ENCODE measurements around the gene HAPLN2. TPM values are rescaled to one million over a fixed set of nuclear protein-coding genes. Genes with fewer than 3 reads are reported as not detected.

Gene HAPLN2
- total and polyA plus RNA-seq, 7 donors: 0.10 to 1.2 (median 0.71) TPM; not detected in 4

DNA sequence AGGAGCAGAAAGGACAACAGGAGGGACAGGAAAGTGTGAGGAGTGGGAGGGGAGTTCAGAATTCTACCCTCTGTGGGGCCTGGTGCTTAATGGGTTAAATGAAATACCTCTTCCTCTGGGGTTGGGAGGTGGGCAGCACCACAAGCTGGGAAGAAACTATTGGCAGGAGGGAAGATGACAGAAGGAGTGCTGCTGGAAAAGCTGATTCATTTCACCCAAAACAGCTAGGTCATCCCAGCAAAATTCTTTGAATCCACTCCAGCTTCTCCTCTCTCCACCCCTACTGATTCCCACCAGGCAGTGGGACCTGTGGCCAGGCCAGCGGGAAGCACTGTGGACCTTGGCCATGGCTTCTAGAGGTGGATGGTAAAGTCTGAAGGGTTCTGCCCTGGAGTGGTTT lies 35.5 kb downstream of the HAPLN2 start:
- TF ChIP-seq POLR2AphosphoS5 (IDR thresholded peaks at IDR 0.05) (no peak), POLR2A (IDR thresholded peaks at IDR 0.05) (no peak), EP300 (IDR thresholded peaks at IDR 0.05) (no peak)
- TF ChIP-seq, protein P1, sequence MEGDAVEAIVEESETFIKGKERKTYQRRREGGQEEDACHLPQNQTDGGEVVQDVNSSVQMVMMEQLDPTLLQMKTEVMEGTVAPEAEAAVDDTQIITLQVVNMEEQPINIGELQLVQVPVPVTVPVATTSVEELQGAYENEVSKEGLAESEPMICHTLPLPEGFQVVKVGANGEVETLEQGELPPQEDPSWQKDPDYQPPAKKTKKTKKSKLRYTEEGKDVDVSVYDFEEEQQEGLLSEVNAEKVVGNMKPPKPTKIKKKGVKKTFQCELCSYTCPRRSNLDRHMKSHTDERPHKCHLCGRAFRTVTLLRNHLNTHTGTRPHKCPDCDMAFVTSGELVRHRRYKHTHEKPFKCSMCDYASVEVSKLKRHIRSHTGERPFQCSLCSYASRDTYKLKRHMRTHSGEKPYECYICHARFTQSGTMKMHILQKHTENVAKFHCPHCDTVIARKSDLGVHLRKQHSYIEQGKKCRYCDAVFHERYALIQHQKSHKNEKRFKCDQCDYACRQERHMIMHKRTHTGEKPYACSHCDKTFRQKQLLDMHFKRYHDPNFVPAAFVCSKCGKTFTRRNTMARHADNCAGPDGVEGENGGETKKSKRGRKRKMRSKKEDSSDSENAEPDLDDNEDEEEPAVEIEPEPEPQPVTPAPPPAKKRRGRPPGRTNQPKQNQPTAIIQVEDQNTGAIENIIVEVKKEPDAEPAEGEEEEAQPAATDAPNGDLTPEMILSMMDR (IDR thresholded peaks at IDR 0.05): no peak
- H3K4me1 ChIP-seq: peaks cover 0 to 30% (median 23%) of the 10 kb centered on the region in 4 donors
- H3K4me3 ChIP-seq: no peak overlapping the region
- no peaks in the 10 kb centered on the region for H3K9me3 ChIP-seq
- no peak overlapping the region for H3K27ac ChIP-seq
- no peak for DNase-seq
- H3K36me3 ChIP-seq: no peaks in the 10 kb centered on the region
- intact Hi-C loops (cut with DNase I): loop anchor here (5.0 kb wide), 1 partner anchor 197 kb away; no protein-coding TSS in a partner anchor
- peaks cover 0 to 41% (median 6%) of the 10 kb centered on the region in 3 donors for H3K27me3 ChIP-seq
- WGBS, 2 donors: 66 to 79% methylated on average over 1 of the region's 1 CpG

DNA sequence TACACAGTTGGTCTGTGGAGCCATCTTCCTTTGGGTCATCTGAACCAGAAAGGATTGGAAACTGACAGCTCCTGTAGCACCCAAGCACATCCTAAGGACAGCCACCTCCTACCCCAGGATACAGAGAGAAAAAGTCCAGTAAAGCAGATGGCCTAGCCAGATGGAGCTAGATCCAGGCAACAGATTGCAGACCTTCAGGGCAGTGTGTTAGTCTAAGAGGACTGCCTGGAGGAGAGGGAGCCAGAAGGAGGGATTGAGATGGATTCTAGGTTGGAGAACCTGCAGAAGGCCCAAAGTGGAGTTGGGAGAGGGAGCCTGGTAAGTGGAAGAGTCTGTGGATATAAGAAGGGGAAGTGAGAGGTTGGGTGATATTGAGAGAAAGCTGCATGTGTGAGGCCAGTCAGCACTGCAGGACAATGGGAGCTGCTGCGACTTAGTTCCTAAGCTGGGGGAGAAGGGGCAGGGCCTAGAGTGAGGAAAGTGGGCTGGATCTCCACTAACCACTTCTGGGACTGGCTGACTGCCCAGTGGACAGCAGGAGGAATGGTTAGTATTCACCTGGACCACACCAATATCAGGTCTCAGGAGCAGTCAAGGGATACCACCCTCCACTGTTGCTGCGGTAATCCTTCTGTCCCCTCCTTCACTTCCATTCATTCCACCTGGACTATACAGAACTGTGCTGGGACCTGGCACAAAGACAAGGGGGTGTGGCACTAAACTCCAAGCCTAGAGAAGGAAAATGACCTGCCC lies 36.1 kb downstream of the HAPLN2 start:
- H3K4me1 ChIP-seq: peaks cover 0 to 35% (median 28%) of the 10 kb centered on the region in 4 donors
- peaks cover 0 to 39% (median 6%) of the 10 kb centered on the region in 3 donors for H3K27me3 ChIP-seq
- H3K9me3 ChIP-seq: no peaks in the 10 kb centered on the region
- H3K27ac ChIP-seq: no peak overlapping the region
- WGBS, 2 donors: 62 to 74% methylated on average over 2 of the region's 2 CpGs
- intact Hi-C loops (cut with DNase I): loop anchor here (5.0 kb wide), 1 partner anchor 198 kb away; no protein-coding TSS in a partner anchor
- H3K36me3 ChIP-seq: no peaks in the 10 kb centered on the region
- TF ChIP-seq POLR2A (IDR thresholded peaks at IDR 0.05): no peak
- TF ChIP-seq EP300 (IDR thresholded peaks at IDR 0.05): no peak
- no peak for TF ChIP-seq POLR2AphosphoS5 (IDR thresholded peaks at IDR 0.05)
- TF ChIP-seq, protein P1 (IDR thresholded peaks at IDR 0.05): no peak
- H3K4me3 ChIP-seq: no peak overlapping the region
- no peak for DNase-seq

DNA sequence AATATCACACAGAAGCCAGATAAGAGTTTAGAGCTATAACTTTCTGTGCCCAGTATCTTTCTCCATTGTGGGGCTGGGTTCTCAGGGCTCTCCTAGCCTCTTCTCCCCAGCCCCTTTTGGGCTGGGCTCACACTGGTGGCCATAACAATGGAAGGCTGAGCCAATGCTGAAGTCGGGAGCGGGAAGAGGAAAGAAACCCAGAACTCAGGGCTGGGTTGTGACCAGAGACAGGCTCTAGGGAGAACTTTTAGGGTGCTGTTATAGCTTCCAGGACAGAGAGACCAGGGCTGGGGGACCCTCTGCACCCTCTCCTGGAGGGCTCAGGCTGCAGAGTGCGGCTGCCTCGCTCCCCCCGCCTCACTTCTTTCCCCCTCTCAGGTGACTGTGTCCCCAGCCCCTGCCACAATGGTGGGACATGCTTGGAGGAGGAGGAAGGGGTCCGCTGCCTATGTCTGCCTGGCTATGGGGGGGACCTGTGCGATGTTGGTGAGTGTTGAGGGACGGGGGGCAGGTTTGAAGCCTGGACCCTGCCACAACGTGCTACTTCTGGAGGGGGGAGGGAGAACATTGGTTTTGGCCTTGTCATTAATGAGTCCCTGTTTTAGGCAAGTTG lies 36.8 kb downstream of the HAPLN2 start:
- TF ChIP-seq POLR2A (IDR thresholded peaks at IDR 0.05) (no peak), EP300 (IDR thresholded peaks at IDR 0.05) (no peak)
- TF ChIP-seq, protein P1 (IDR thresholded peaks at IDR 0.05): no peak
- Histone ChIP-seq H3K27me3 (peaks cover 0 to 32% (median 6%) of the 10 kb centered on the region in 3 donors), H3K36me3 (no peaks in the 10 kb centered on the region), H3K9me3 (no peaks in the 10 kb centered on the region), H3K4me1 (peaks cover 0 to 42% (median 35%) of the 10 kb centered on the region in 4 donors), H3K27ac (no peak overlapping the region), H3K4me3 (no peak overlapping the region)
- WGBS, 2 donors: 67 to 83% methylated on average over 9 of the region's 9 CpGs
- intact Hi-C loops (cut with DNase I): loop anchor here (5.0 kb wide), 1 partner anchor 199 kb away; no protein-coding TSS in a partner anchor
- no peak for DNase-seq

- DNase-seq: peak; percentile 90
- peaks cover 0 to 52% (median 46%) of the 10 kb centered on the region in 4 donors for H3K4me1 ChIP-seq
- peak overlapping the region in 2 of 4 donors; percentile 35 to 39 for H3K27ac ChIP-seq
- H3K36me3 ChIP-seq: no peaks in the 10 kb centered on the region
- no peaks in the 10 kb centered on the region for H3K9me3 ChIP-seq
- intact Hi-C loops (cut with DNase I): loop anchor here (1.0 to 5.0 kb wide), 2 partner anchors 31 to 200 kb away; no protein-coding TSS in a partner anchor
- TF ChIP-seq, protein P1 (IDR thresholded peaks at IDR 0.05): peak; percentile 90 to 98 (median 96)
- TF ChIP-seq POLR2AphosphoS5 (IDR thresholded peaks at IDR 0.05) (peak in 1 of 4 donors; percentile 37), POLR2A (IDR thresholded peaks at IDR 0.05) (no peak), EP300 (IDR thresholded peaks at IDR 0.05) (no peak)
- H3K4me3 ChIP-seq: peak overlapping the region; percentile 9 to 43 (median 36)
- H3K27me3 ChIP-seq: peaks cover 0 to 22% (median 0%) of the 10 kb centered on the region in 3 donors
- WGBS, 2 donors: 8 to 30% methylated on average over 54 of the region's 54 CpGs
Observed at GRCh38 chr1:156656806-156657740, 37.9 kb downstream of the HAPLN2 start.

All from sigmoid colon (tissue), 7 donors.